KOPT-K1 (cell line): ENCODE results near the gene LOC128125822.

Experiments used
- H3K27ac ChIP-seq: fragments of 200-600 bp; sonication (generic); 2 replicates; pipeline ENCODE4 v1.5.1; 2016; ENCODE audit warnings: antibody characterized with exemption, mild to moderate bottlenecking, low read depth, low read length; ENCODE audit not compliant: poor library complexity, severe bottlenecking
- H3K36me3 ChIP-seq: fragments of 200-600 bp; sonication (generic); 2 replicates; pipeline ENCODE4 v1.5.1; 2017; ENCODE audit warnings: antibody characterized with exemption, mild to moderate bottlenecking, low read length, moderate library complexity; ENCODE audit not compliant: insufficient read depth
- H3K9me3 ChIP-seq: fragments of 200-600 bp; sonication (generic); 2 replicates; pipeline ENCODE4 v1.5.1; 2017; ENCODE audit warnings: antibody characterized with exemption, low read length, mild to moderate bottlenecking; ENCODE audit not compliant: insufficient read depth, poor library complexity, severe bottlenecking

The LOC128125822 gene

DNA sequence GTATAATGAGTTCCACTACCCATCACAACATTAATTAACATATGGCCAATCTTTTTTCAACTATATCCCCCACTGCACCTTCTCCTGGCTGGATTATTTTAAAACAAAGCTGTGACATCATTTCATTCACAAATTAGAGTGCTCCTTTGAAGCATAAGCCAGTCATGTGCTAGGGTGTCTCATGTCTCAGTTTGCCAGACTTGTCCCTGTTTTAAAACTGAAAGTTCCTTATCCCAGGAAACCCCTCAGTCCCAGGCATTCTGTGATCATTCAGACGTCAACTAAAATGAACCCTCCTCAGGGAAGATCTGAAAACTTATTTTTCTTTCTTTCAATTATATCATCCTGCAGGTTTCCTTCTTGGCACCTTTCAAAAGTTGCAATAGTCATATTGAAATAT lies 29.3 kb upstream of the LOC128125822 start:
- no peaks in the 10 kb centered on the region for H3K36me3 ChIP-seq

DNA sequence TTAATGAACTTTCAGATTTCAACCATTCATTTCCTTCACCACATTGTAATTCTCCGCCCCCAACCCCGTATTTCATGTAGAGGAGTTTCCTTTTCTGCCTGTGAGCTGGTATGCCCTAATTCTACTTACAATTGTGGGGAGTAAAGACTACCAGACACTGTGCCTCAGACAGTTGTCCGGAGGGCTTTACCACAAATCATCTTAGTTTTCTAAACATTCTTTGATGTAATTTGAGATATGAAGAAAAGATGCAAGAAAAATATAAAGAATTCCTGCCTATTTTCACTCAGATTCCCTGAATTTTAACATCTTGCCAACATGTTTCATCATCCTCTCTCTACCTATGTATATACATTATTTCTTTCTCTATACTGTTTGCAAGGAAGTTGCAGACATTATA lies 28.3 kb upstream of the LOC128125822 start:
- Histone ChIP-seq H3K36me3 (no peaks in the 10 kb centered on the region), H3K27ac (no peak overlapping the region), H3K9me3 (no peaks in the 10 kb centered on the region)

More for the DNA sequence above, 29.3 kb upstream of the LOC128125822 start:
- H3K27ac ChIP-seq = no peak overlapping the region
- H3K9me3 ChIP-seq = no peaks in the 10 kb centered on the region

DNA sequence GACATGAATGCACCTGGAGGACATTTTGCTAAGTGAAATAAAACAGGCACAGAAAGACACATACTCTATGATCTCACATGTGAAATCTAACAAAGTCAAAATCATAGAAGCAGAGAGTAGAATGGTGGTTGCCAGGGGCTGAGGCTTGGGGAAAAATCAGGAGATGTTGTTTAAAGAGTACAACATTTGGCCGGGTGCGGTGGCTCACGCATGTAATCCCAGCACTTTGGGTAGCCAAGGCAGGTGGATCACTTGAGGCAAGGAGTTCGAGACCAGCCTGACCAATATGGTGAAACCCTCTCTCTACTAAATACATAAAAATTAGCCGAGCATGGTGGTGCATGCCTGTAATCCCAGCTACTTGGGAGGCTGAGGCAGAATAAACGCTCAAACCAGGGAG lies 26.0 kb upstream of the LOC128125822 start:
- no peaks in the 10 kb centered on the region for H3K36me3 ChIP-seq
- no peaks in the 10 kb centered on the region for H3K9me3 ChIP-seq

DNA sequence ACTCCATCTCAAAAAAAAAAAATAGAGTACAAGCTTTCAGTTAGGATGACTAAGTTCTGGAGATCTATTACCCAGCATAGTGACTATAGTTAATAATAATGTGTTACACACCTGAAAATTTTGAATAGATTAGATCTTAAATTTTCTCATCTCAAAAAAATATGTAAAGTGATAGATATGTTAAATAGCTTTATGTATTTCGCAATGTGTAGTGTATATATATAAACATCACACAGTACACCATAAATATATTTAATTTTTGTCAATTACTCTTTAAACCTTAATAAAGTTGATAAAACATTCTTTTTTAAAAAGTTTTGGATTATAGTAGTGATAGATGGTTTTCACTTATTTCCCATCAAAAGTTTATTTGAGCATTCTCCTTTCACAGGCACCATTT lies 25.6 kb upstream of the LOC128125822 start:
- Histone ChIP-seq H3K27ac (no peak overlapping the region), H3K36me3 (no peaks in the 10 kb centered on the region), H3K9me3 (no peaks in the 10 kb centered on the region)

More for the DNA sequence above, 26.0 kb upstream of the LOC128125822 start:
- no peak overlapping the region for H3K27ac ChIP-seq

DNA sequence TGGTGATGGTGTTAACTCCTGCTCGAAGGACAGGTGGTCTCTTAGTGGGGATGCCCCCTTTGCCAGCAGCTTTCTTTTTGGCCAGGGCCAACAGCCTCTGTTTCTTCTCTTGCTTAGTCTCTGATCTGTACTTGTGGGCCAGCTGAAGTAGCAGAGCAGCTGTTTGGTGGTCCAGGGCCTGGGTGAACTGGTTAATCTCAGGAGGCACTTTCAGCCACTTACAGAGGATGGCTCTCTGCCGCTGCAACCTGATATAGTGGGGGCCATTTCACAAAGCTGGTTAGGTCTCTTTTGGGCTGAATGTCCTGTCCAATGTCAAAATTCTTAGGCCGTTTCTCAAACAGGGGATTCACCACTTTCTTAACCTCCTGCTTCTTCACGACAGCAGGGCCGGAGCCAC lies 23.2 kb upstream of the LOC128125822 start:
- no peaks in the 10 kb centered on the region for H3K9me3 ChIP-seq
- no peaks in the 10 kb centered on the region for H3K36me3 ChIP-seq
- H3K27ac ChIP-seq = no peak overlapping the region

DNA sequence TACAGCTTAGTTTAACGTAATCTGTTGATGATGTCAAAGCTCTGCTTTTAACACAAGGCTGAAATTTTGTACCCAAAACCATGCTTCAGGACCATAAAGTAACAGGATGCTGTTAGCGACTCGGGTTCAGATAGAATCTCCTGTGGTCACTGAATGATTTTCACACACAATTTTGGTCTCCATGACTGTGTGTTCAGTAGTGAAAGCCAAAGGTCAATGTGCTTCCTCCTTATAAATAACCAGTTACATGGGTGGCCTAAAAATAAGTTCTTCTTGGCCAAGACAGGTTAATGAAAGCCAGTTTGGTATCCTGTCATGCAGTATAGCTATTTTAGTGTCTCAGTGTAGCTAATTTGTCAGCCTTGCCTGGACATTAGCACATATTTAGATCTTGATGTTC lies 19.1 kb upstream of the LOC128125822 start:
- H3K27ac ChIP-seq = no peak overlapping the region
- H3K9me3 ChIP-seq = no peaks in the 10 kb centered on the region
- H3K36me3 ChIP-seq = no peaks in the 10 kb centered on the region

DNA sequence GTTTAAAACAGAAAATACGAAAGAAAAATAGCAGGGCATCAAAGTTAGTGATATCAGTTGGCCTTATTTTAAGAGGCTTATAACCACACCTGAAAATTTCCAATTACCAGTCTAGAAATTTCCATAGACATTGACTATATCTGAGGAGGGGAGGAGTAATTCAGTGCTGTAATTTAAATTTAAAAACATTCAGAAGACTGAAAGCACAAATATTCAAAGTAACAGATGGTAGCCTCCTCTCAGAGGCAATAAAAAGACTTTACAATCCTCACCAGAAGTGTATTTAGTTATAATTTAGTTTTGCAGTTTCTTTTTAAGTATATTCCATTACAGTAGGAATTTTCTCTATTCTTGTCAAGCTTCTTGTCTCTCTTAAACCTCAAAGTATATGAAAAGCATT lies 18.4 kb upstream of the LOC128125822 start:
- no peak overlapping the region for H3K27ac ChIP-seq
- no peaks in the 10 kb centered on the region for H3K9me3 ChIP-seq
- no peaks in the 10 kb centered on the region for H3K36me3 ChIP-seq

DNA sequence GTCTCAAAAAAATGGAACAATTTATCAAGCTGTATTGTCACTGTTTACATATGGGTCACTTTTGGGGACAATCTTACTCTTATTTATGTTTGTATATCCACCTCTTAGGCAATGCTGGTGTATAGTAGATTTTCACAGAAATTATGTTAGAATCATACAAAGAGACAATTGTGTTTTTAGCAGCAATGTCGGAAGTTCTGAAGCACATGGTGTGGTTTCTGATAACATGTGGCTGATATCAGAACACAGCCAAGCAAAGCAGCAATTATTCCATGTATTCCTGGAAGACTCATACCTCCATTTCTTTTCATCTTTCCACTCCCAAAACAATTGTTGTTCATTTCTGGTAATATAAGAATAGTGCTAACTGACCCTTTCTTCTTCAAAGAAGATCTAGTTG lies 17.5 kb upstream of the LOC128125822 start:
- no peaks in the 10 kb centered on the region for H3K9me3 ChIP-seq
- H3K27ac ChIP-seq = no peak overlapping the region
- H3K36me3 ChIP-seq = no peaks in the 10 kb centered on the region

DNA sequence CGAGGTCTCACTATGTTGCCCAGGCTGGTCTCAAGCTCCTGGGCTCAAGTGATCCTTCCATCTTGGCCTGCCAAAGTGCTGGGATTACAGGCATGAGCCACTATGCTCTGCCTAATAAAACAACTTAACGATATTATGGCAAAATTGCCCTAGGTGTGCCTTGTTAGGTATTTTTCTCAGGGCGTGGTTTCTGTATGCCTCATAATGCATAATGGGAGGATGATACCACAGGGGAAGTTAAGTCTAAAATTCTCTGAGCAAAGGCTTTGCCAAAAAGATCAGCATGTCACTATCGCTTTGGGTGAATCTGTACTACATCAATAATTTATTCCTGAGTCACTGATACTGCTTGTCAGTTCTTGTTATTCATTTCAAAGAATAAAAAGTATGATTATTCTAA lies 15.9 kb upstream of the LOC128125822 start:
- H3K9me3 ChIP-seq = no peaks in the 10 kb centered on the region

DNA sequence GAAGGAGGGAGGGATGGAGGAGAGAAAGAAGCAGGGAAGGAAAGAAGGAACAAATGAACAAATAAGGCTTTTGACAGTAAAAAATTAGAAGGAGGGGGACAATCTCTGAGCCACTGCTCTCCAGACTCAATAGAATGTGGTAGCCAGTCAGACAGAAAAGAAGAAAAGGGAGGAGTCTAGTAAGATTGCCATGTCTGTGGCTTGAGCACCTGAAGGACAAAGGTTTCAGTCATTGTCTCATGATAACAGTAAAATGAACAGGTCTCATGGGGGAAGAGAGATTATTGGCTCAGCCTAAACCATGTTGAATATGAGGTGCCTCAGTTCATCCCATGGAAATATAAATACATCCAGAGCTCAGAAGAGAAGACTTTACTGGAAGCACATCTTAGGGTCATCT lies 14.0 kb upstream of the LOC128125822 start:
- H3K36me3 ChIP-seq = no peaks in the 10 kb centered on the region
- H3K27ac ChIP-seq = no peak overlapping the region
- H3K9me3 ChIP-seq = no peaks in the 10 kb centered on the region

More for the DNA sequence above, 15.9 kb upstream of the LOC128125822 start:
- Histone ChIP-seq H3K27ac (no peak overlapping the region), H3K36me3 (no peaks in the 10 kb centered on the region)

DNA sequence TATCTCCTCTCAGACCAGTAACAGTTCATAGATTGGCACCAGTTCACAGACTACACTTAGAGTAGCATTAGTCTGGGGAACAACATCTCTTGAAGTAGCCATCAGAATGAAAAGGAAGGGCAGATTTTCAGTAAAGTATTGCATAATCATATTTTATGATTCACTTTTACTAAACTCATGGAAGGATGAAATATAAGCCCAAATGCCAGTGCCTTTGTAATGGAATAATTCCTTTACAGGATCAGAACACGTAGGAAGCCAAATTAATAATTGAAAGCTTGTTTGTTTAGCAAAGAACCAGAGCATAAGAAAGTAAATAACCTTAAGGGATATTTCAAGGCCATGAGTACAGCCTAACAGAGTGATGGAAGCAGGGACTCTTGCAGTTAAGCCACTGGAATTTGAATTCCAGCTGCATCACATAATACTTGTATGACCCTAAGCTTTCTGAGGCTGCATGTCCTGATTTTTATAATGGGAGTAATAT lies 11.4 kb upstream of the LOC128125822 start:
- no peak overlapping the region for H3K27ac ChIP-seq

DNA sequence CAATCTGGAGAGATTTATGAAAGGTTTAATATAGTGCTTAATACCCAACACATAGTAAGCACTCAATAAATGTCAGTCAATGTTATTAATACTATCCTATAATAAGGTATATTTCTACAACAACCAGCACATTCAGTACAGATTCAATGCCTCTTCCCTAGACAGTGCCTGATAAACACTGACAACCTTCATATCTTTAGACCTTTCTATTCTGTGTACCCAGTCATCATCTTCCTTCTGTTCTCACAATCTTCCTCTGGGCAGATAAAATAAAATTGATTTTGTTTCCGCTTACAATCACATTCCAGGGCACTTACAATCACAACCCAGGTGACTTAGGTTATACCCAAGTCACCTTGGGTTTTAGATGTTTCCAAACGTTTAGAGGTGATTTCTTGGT lies 11.0 kb upstream of the LOC128125822 start:
- Histone ChIP-seq H3K36me3 (no peaks in the 10 kb centered on the region), H3K27ac (no peak overlapping the region)

More for the DNA sequence above, 11.4 kb upstream of the LOC128125822 start:
- Histone ChIP-seq H3K9me3 (no peaks in the 10 kb centered on the region), H3K36me3 (no peaks in the 10 kb centered on the region)

DNA sequence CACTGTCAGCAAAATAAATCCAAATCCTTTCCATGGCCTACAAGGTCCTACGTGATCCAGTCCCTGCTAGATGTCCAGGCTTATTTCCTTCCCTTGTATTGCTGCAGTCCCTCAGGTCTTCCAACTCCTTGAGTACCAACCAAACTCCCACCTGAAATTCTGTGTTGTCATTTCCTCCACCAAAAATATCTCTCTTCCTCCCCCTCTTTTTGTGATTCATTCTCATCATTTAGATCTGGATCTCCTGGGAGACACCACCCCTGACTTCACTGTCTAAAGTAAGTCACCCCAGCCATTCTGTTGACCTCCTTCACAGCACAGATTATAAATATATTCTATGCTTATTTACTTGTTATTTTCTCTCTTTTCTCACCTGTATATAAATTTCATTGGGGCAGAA lies 9.0 kb upstream of the LOC128125822 start:
- Histone ChIP-seq H3K36me3 (no peaks in the 10 kb centered on the region), H3K9me3 (peaks cover 3% of the 10 kb centered on the region), H3K27ac (no peak overlapping the region)

More for the DNA sequence above, 11.0 kb upstream of the LOC128125822 start:
- H3K9me3 ChIP-seq = no peaks in the 10 kb centered on the region

DNA sequence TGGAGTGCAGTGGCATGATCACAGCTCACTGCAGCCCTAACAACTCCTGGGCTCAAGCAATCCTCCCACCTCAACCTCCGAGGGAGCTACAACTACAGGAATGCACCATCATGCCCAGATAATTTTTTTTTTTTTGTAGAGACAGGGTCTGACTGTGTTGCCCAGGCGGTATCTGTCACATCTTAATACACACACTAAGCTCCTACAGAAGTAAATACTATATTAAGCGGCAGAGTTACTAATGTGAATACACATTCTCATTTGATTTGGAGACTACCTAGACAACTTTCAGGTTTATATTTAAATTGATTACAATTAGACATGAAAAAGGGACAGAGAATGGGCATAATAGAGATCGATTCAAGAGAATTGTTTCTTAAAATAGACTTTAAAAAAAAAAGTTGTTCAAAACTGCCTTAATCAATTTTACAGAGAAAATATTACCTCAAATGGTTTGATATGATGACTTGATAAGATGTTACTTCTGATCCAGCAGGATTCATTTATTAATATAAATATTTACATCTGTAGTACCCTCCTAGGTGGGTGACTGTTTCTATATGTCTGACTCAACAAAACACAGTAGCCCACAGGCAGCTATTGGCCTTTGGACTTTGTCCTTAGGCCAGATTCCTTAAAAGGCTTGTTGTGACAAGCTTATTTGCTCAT lies 7.1 kb upstream of the LOC128125822 start:
- H3K27ac ChIP-seq = no peak overlapping the region
- no peaks in the 10 kb centered on the region for H3K36me3 ChIP-seq
- H3K9me3 ChIP-seq = peaks cover 3% of the 10 kb centered on the region

DNA sequence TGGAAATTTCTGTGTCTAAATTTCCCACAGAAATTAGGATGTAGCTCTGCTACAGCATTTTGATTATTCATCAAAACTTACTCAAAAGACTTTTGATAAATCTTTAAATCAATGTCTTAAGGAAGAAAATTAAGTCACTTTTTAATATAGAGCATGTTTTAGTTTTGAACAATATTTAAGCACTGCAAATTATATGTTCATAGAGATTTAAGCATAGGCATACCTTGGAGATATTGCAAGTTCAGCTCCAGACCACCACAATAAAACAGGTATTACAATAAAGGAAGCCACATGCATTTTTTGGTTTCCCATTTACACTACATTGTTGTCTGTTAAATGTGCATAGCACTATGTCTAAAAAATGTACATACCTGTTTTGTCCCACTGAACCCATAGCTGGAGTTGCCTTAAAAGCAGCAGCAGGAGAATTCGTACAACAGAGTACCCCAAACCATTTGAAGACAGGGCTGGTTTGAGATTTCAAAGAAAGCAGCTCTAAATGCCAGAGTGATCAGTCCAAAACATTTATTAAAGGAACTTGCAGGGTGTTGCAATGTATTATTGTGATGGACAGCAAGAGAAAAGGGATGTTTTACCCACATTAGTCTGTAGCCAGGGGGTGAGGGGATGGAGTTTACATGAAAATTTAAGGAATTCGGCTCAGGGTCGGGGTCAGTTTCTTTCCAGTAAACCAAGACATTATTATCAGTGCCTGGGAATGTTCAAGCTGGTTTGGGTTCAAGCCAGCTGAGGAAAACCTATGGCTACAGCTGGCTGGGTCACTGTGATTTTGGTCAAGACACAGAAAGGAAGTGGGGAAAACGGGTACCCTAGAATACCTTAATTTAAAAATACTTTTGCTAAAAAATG lies 6.3 kb upstream of the LOC128125822 start:
- no peaks in the 10 kb centered on the region for H3K36me3 ChIP-seq
- no peak overlapping the region for H3K27ac ChIP-seq

More for the DNA sequence above, 6.3 kb upstream of the LOC128125822 start:
- H3K9me3 ChIP-seq = peaks cover 3% of the 10 kb centered on the region
